ENCODE results near the gene LRMDA. TPM values are rescaled to one million over a fixed set of nuclear protein-coding genes. Genes with fewer than 3 reads are reported as not detected.

The LRMDA gene
- total and polyA plus RNA-seq, 10 of the 15 experiments (the other 5 are each of a cell fraction or from before 2014, with no cell fraction given), result 0.07 to 0.54 (median 0.29) TPM; not detected in 4

- ChIA-PET CTCF (interaction anchor here (1.2 kb wide), 1 partner anchor 18 kb away, joined by 4 read pairs; no protein-coding TSS in a partner anchor), SMC1A (ENCODE audit: uncharacterized antibody, unreplicated experiment) (no interaction called here), RAD21 (ENCODE audit: unreplicated experiment) (no interaction called here), POLR2A (interaction anchor here (0.6 to 1.2 kb wide), 2 partner anchors 13 to 49 kb away, joined by 3 read pairs; no protein-coding TSS in a partner anchor)
- TF ChIP-seq TAF1 (IDR thresholded peaks at IDR 0.05; ENCODE audit: borderline replicate concordance, low read depth, low read length) (no peak), MEF2A (IDR thresholded peaks at IDR 0.05; ENCODE audit: insufficient read depth, low read depth, low read length) (no peak), ZNF24 (IDR thresholded peaks at IDR 0.05) (no peak)
- Histone ChIP-seq H3K4me3 (no peak overlapping the region), H3K4me2 (ENCODE audit: control insufficient read depth, insufficient read depth) (no peak overlapping the region), H3K27ac (ENCODE audit: control insufficient read depth, insufficient read depth) (no peak overlapping the region), H3K79me2 (ENCODE audit: control insufficient read depth, insufficient read depth, low read length) (no peaks in the 10 kb centered on the region), H3K9me3 (replicated peaks; ENCODE audit: control insufficient read depth, insufficient read depth, low read length) (no peaks in the 10 kb centered on the region), H3K4me1 (ENCODE audit: control insufficient read depth, insufficient read depth, low read length) (no peaks in the 10 kb centered on the region), H2AFZ (ENCODE audit: control insufficient read depth, low read depth, low read length) (no peak overlapping the region), H3K27me3 (replicated peaks in 1 of 2; ENCODE audit: control insufficient read depth in 2 of 2, insufficient read depth in 2 of 2, low read length in 1 of 2) (no peaks in the 10 kb centered on the region; a peak in 1 of 4 replicates), H3K9ac (ENCODE audit: control insufficient read depth, insufficient read depth, low read length) (no peak overlapping the region), H3K36me3 (ENCODE audit: control insufficient read depth in 2 of 2, insufficient read depth in 2 of 2, low read length in 1 of 2) (no peaks in the 10 kb centered on the region), H4K20me1 (ENCODE audit: control insufficient read depth, insufficient read depth) (no peaks in the 10 kb centered on the region)
- in situ Hi-C loops (cut with MboI) (no loop called here), intact Hi-C loops (cut with micrococcal nuclease; ENCODE audit: unreplicated experiment) (no loop called here)
- FAIRE-seq (no peak), ATAC-seq (no peak), DNase-seq (ENCODE audit: low read depth, low spot score) (no peak)
- BruUV-seq (replicated peaks), result no TSS peak
- 33% methylated on average over 3 of the region's 3 CpGs for WGBS (ENCODE audit: insufficient coverage, insufficient replicate concordance, low lambda C conversion rate, missing lambda C conversion rate)
Observed at GRCh38 chr10:75662715-75663114, 231.3 kb downstream of the LRMDA start.

- Histone ChIP-seq H2AFZ (ENCODE audit: control insufficient read depth, low read depth, low read length) (no peak overlapping the region), H3K9ac (ENCODE audit: control insufficient read depth, insufficient read depth, low read length) (no peak overlapping the region), H3K36me3 (ENCODE audit: control insufficient read depth in 2 of 2, insufficient read depth in 2 of 2, low read length in 1 of 2) (no peaks in the 10 kb centered on the region), H4K20me1 (ENCODE audit: control insufficient read depth, insufficient read depth) (no peaks in the 10 kb centered on the region), H3K27me3 (replicated peaks in 1 of 2; ENCODE audit: control insufficient read depth in 2 of 2, insufficient read depth in 2 of 2, low read length in 1 of 2) (no peaks in the 10 kb centered on the region; a peak in 1 of 4 replicates), H3K4me2 (ENCODE audit: control insufficient read depth, insufficient read depth) (no peak overlapping the region), H3K4me3 (no peak overlapping the region), H3K4me1 (ENCODE audit: control insufficient read depth, insufficient read depth, low read length) (no peaks in the 10 kb centered on the region), H3K9me3 (replicated peaks; ENCODE audit: control insufficient read depth, insufficient read depth, low read length) (no peaks in the 10 kb centered on the region), H3K27ac (ENCODE audit: control insufficient read depth, insufficient read depth) (no peak overlapping the region), H3K79me2 (ENCODE audit: control insufficient read depth, insufficient read depth, low read length) (no peaks in the 10 kb centered on the region)
- WGBS (ENCODE audit: insufficient coverage, insufficient replicate concordance, low lambda C conversion rate, missing lambda C conversion rate), result 20% methylated on average over 3 of the region's 3 CpGs
- ATAC-seq, result no peak
- in situ Hi-C loops (cut with MboI), result no loop called here
- ChIA-PET SMC1A (ENCODE audit: uncharacterized antibody, unreplicated experiment) (interaction anchor here (1.5 to 2.2 kb wide), 2 partner anchors 8 to 28 kb away, joined by 4 to 5 read pairs; no protein-coding TSS in a partner anchor), POLR2A (no interaction called here), RAD21 (ENCODE audit: unreplicated experiment) (no interaction called here), CTCF (interaction anchor here (1.2 kb wide), 1 partner anchor 13 kb away, joined by 3 read pairs; no protein-coding TSS in a partner anchor)
- intact Hi-C loops (cut with micrococcal nuclease; ENCODE audit: unreplicated experiment), result no loop called here
- no peak for FAIRE-seq
- no peak for DNase-seq (ENCODE audit: low read depth, low spot score)
- no TSS peak for BruUV-seq (replicated peaks)
- TF ChIP-seq SIN3A (IDR thresholded peaks at IDR 0.05; ENCODE audit: low read depth, low read length), result no peak
- TF ChIP-seq NRF1 (conservative IDR thresholded peaks at IDR 0.05; ENCODE audit: low read depth, low read length), result no peak
- TF ChIP-seq EZH2 (IDR thresholded peaks at IDR 0.05; ENCODE audit: borderline replicate concordance, control insufficient read depth, low read depth, low read length), result no peak
- no peak for TF ChIP-seq RAD51 (IDR thresholded peaks at IDR 0.05)
- TF ChIP-seq ZNF384 (IDR thresholded peaks at IDR 0.05; ENCODE audit: borderline replicate concordance, low read depth, low read length), result no peak
- no peak for TF ChIP-seq HCFC1 (IDR thresholded peaks at IDR 0.05; ENCODE audit: low read length)
- TF ChIP-seq NFYB (IDR thresholded peaks at IDR 0.05; ENCODE audit: insufficient read depth, low read depth, low read length), result no peak
- TF ChIP-seq SMARCA5 (IDR thresholded peaks at IDR 0.05), result no peak
- no peak for TF ChIP-seq IRF3 (IDR thresholded peaks at IDR 0.05)
- TF ChIP-seq POLR2AphosphoS2 (IDR thresholded peaks at IDR 0.05; ENCODE audit: low read depth, low read length), result no peak
- no peak for TF ChIP-seq NKRF (conservative IDR thresholded peaks at IDR 0.05)
Observed at GRCh38 chr10:75663947-75664664, 232.7 kb downstream of the LRMDA start.

Data from GM12878 (cell line).